HEK293T (cell line): ENCODE measurements around the gene VPS9D1.

ENCODE experiments used
- BHLHE40 ChIP-seq: fragments of 450-650 bp; IDR thresholded peaks from 2 replicates; pipeline ENCODE4 v1.6.1; 2016; ENCODE audit warnings: mild to moderate bottlenecking, moderate library complexity, borderline replicate concordance
- FOXK2 ChIP-seq: fragments of 450-650 bp; IDR thresholded peaks from 2 replicates; pipeline ENCODE4 v1.6.1; 2016; ENCODE audit warnings: mild to moderate bottlenecking
- FOXM1 ChIP-seq: fragments of 450-650 bp; IDR thresholded peaks from 2 replicates; pipeline ENCODE4 v1.6.1; 2017; ENCODE audit warnings: mild to moderate bottlenecking, borderline replicate concordance
- NFRKB ChIP-seq: fragments of 450-650 bp; IDR thresholded peaks from 2 replicates; pipeline ENCODE4 v1.6.1; 2016; ENCODE audit warnings: mild to moderate bottlenecking, moderate library complexity
- SP1 ChIP-seq: fragments of 450-650 bp; IDR thresholded peaks from 2 replicates; pipeline ENCODE4 v1.6.1; 2017
- SUZ12 ChIP-seq: fragments of 450-650 bp; IDR thresholded peaks from 2 replicates; pipeline ENCODE4 v1.6.1; 2016; ENCODE audit warnings: mild to moderate bottlenecking
- TF ChIP-seq, protein P1 (sequence below): fragments of 450-650 bp; IDR thresholded peaks from 2 replicates; pipeline ENCODE4 v1.6.1; 2016

DNA sequence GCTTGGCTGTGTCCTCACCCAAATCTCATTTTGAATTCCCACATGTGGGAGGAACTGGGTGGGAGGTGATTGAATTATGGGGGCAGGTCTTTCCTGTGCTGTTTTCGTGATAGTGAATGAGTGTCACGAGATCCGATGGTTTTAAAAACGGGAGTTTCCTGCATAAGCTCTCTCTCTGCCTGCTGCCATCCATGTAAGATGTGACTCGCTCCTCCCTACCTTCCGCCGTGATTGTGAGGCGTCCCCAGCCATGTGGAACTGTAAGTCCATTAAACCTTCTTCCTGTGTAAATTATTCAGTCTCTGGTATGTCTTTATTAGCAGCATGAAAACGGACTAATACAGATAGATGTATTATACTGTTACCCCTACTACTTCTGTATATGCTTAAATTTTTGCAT, 59.5 kb downstream of the VPS9D1 start:
- no peak for TF ChIP-seq NFRKB
- TF ChIP-seq SP1 = no peak
- no peak for TF ChIP-seq SUZ12
- TF ChIP-seq, protein P1, sequence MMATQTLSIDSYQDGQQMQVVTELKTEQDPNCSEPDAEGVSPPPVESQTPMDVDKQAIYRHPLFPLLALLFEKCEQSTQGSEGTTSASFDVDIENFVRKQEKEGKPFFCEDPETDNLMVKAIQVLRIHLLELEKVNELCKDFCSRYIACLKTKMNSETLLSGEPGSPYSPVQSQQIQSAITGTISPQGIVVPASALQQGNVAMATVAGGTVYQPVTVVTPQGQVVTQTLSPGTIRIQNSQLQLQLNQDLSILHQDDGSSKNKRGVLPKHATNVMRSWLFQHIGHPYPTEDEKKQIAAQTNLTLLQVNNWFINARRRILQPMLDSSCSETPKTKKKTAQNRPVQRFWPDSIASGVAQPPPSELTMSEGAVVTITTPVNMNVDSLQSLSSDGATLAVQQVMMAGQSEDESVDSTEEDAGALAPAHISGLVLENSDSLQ = no peak
- TF ChIP-seq FOXK2 = no peak
- TF ChIP-seq FOXM1 = no peak
- no peak for TF ChIP-seq BHLHE40
